IgD-negative memory B cell (primary cell): ENCODE results near the gene ADISSP. TPM values are rescaled to one million over a fixed set of nuclear protein-coding genes. Genes with fewer than 3 reads are reported as not detected.
"Not testable (repeated sequence)": the region's sequence is repeated elsewhere in the genome, so short reads cannot be mapped to it uniquely, and the experiment has no call there.

ENCODE experiments used
- H3K27ac Mint-ChIP-seq, 3 donors: one replicate each; pipeline ENCODE4 v1.8.0; 2020 to 2022; ENCODE audit warnings: mild to moderate bottlenecking in 3 of 3, mixed read lengths in 3 of 3, moderate library complexity in 1 of 3
- H3K27me3 Mint-ChIP-seq: one replicate; pipeline ENCODE4 v1.8.0; 2021; ENCODE audit warnings: mixed read lengths
- H3K36me3 Mint-ChIP-seq: one replicate; pipeline ENCODE4 v1.8.0; 2020; ENCODE audit warnings: mild to moderate bottlenecking, mixed read lengths
- H3K4me1 Mint-ChIP-seq, 3 donors: one replicate each; pipeline ENCODE4 v1.8.0; 2020 to 2022; ENCODE audit warnings: mixed read lengths in 3 of 3, mild to moderate bottlenecking in 1 of 3
- H3K4me3 Mint-ChIP-seq, 4 donors: one replicate each; pipeline ENCODE4 v1.8.0; 2020 to 2022; ENCODE audit warnings: mild to moderate bottlenecking in 4 of 4, mixed read lengths in 4 of 4, moderate library complexity in 3 of 4
- H3K9me3 Mint-ChIP-seq, 3 donors: one replicate each; pipeline ENCODE4 v1.8.0; 2020 to 2021; ENCODE audit warnings: mixed read lengths in 3 of 3, mild to moderate bottlenecking in 1 of 3
- polyA plus RNA-seq: library from polyadenylated mRNA; unstranded; fragments of 300-500 nt; fragmentation: Illumina TruSeq; gene quantifications from one replicate; pipeline ENCODE4 v1.2.3, GENCODE V29; 2021

ADISSP gene
- polyA plus RNA-seq, 1 donor from 2014 or later = 30.0 TPM

DNA sequence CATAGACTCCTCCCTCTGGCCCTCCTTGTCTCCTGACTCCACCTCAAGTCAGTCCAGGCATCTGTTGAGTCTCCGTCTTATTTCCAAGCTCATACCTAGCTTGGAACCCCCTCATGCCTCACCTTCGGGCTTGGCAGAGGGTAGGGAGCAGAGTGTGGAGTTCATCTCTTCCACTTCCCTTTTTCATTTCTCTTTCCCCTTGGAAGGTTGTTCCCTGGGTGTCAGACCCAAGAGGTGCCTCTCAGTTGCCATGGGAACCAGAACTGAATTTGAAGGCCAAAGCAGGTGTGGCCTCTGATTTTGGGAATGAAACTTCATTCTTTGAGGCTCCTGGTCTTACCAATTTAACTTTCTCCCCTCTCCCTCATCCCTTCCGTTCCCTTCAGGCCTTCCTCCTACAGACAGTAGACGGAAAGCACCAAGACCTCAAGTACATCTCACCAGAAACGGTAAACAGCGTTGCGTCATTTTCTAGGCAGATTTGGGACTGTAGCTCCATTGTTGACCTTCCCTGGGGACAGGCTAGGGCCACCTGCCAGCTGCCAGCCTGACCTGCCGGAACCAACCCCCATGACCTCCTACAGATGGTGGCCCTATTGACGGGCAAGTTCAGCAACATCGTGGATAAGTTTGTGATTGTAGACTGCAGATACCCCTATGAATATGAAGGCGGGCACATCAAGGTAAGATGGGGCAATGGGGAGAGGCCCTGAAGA, 35.1 kb upstream of the ADISSP start:
- Mint-ChIP-seq H3K4me3 (peak overlapping the region in 1 of 4 donors; percentile 33), H3K9me3 (no peaks in the 10 kb centered on the region), H3K27me3 (no peaks in the 10 kb centered on the region), H3K27ac (peak overlapping the region; percentile 31 to 85 (median 71)), H3K36me3 (peaks cover 4% of the 10 kb centered on the region), H3K4me1 (peaks cover 36 to 39% (median 36%) of the 10 kb centered on the region in 3 donors)

DNA sequence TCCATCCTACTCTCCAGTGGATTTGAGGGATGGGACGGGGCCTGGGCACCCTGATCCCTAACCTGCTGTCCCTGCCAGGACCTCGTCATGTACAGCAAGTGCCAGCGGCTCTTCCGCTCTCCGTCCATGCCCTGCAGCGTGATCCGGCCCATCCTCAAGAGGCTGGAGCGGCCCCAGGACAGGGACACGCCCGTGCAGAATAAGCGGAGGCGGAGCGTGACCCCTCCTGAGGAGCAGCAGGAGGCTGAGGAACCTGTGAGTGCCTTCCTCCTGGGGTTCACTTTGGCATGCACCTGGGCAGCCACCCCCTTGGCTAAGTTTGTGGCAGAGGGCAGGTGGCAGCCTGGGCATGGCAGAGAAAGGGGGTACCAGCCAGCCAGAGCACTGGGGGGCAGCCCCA, 34.3 kb upstream of the ADISSP start:
- Mint-ChIP-seq H3K9me3 (no peaks in the 10 kb centered on the region), H3K4me3 (no peak overlapping the region), H3K27ac (no peak overlapping the region), H3K27me3 (no peaks in the 10 kb centered on the region), H3K36me3 (peaks cover 4% of the 10 kb centered on the region), H3K4me1 (peaks cover 34 to 46% (median 35%) of the 10 kb centered on the region in 3 donors)

DNA sequence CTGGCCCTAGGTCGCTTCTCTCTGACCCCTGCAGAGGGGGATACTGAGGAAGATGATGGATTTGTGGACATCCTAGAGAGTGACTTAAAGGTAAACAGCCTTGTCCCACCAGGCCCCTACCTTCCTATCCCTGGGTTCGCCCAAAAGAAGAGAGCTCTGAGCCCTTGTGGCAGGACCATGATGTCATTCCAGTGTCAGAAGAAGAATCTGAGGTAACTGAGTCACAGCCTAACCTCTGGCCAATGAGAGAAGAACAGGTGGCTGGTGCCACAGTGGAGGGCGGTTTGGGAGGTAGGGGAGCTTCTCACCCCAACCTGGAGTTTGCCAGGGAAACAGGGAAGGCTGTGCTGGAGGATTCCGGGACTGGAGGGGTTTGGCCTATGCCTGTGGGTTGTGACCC, 33.7 kb upstream of the ADISSP start:
- Mint-ChIP-seq H3K4me1 (peaks cover 34 to 47% (median 37%) of the 10 kb centered on the region in 3 donors), H3K27me3 (no peaks in the 10 kb centered on the region), H3K4me3 (no peak overlapping the region), H3K27ac (peak overlapping the region in 1 of 3 donors; percentile 98), H3K36me3 (peaks cover 4% of the 10 kb centered on the region), H3K9me3 (no peaks in the 10 kb centered on the region)

DNA sequence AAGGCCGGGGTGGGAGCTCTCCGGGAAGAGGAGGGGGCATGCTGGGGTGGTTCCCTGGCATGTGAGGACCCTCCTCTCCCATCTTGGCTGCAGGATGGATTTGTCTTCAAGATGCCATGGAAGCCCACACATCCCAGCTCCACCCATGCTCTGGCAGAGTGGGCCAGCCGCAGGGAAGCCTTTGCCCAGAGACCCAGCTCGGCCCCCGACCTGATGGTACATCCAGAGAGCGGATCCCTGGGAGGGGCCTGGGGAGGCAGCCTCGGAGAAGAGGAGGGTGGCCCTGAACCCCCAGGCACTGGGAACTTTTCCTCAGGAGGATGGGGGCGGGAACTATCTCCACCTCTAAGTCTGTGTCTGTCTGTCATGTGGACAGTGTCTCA, 33.3 kb upstream of the ADISSP start:
- H3K27me3 Mint-ChIP-seq = no peaks in the 10 kb centered on the region
- H3K27ac Mint-ChIP-seq = peak overlapping the region in 2 of 3 donors; percentile 95 to 98
- no peaks in the 10 kb centered on the region for H3K9me3 Mint-ChIP-seq
- H3K4me1 Mint-ChIP-seq = peaks cover 37 to 47% (median 37%) of the 10 kb centered on the region in 3 donors
- peaks cover 4% of the 10 kb centered on the region for H3K36me3 Mint-ChIP-seq
- H3K4me3 Mint-ChIP-seq = no peak overlapping the region

DNA sequence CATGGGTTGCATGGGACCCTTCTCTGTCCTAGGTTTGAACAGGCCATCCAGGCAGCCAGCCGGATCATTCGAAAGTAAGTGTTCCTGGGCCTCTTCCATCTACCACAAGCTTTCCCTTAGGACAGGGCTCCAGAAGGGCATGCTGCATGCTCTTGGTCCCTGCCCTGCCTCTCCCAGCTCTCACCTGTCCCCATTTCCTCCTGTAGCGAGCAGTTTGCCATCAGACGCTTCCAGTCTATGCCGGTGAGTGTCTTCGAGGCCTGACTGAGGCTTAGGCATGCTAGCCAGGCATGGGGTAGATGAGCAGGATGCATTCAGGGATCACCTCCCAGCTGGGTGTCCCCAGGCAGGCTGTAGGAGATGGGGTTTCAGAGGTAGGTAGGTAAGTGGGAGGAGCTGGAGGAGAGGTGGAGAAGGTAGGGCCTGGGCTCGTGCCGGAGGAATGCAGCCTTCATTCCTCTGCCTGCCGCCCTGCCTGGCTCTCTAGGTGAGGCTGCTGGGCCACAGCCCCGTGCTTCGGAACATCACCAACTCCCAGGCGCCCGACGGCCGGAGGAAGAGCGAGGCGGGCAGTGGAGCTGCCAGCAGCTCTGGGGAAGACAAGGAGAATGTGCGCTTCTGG, 32.8 kb upstream of the ADISSP start:
- Mint-ChIP-seq H3K27ac (peak overlapping the region; percentile 95 to 98 (median 98)), H3K36me3 (peaks cover 4% of the 10 kb centered on the region), H3K27me3 (no peaks in the 10 kb centered on the region), H3K9me3 (no peaks in the 10 kb centered on the region), H3K4me3 (peak overlapping the region in 3 of 4 donors; percentile 43 to 91 (median 87)), H3K4me1 (peaks cover 41 to 48% (median 42%) of the 10 kb centered on the region in 3 donors)

DNA sequence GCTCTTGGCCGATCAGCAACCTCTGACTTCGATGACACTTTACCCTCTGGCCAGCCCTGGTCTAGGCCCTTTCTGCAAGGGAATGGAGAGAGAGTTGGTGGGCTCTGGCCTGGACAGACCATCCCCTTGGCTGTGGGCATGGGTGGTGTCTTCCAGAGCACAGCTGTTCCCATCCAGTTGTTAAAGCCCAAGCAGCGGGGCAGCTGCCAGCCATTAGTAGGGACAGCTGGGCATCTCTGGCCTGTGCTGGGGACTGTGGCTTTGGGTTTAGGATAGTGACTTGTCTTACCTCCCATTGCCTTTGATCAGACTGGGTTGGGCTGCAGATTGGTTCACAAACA, 31.3 kb upstream of the ADISSP start:
- H3K36me3 Mint-ChIP-seq = peaks cover 2% of the 10 kb centered on the region
- peak overlapping the region; percentile 95 to 98 (median 98) for H3K27ac Mint-ChIP-seq
- H3K4me3 Mint-ChIP-seq = peak overlapping the region; percentile 63 to 91 (median 89)
- no peaks in the 10 kb centered on the region for H3K27me3 Mint-ChIP-seq
- no peaks in the 10 kb centered on the region for H3K9me3 Mint-ChIP-seq
- peaks cover 42 to 49% (median 43%) of the 10 kb centered on the region in 3 donors for H3K4me1 Mint-ChIP-seq

DNA sequence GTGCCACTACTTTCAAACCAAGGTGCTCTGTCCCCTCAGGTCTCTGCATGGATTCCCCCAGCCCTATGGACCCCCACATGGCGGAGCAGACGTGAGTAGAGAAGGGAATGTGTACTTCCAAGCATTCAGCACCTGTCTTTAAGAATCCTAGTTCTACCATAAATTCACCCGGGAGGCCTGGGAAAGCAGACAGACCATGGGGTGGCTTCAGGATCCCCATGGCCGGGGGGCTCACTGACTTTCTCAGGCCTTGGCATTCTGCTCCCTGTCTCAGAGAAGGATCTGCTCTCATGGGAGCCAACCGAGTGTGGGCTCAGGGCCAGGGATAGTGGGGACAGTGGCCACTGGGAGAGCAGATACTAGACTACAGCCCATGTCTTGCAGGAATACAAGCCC, 30.8 kb upstream of the ADISSP start:
- Mint-ChIP-seq H3K36me3 (peaks cover 2% of the 10 kb centered on the region), H3K27me3 (no peaks in the 10 kb centered on the region), H3K9me3 (no peaks in the 10 kb centered on the region), H3K4me1 (peaks cover 40 to 48% (median 43%) of the 10 kb centered on the region in 3 donors), H3K27ac (peak overlapping the region; percentile 85 to 98 (median 98)), H3K4me3 (peak overlapping the region; percentile 76 to 91 (median 89))

DNA sequence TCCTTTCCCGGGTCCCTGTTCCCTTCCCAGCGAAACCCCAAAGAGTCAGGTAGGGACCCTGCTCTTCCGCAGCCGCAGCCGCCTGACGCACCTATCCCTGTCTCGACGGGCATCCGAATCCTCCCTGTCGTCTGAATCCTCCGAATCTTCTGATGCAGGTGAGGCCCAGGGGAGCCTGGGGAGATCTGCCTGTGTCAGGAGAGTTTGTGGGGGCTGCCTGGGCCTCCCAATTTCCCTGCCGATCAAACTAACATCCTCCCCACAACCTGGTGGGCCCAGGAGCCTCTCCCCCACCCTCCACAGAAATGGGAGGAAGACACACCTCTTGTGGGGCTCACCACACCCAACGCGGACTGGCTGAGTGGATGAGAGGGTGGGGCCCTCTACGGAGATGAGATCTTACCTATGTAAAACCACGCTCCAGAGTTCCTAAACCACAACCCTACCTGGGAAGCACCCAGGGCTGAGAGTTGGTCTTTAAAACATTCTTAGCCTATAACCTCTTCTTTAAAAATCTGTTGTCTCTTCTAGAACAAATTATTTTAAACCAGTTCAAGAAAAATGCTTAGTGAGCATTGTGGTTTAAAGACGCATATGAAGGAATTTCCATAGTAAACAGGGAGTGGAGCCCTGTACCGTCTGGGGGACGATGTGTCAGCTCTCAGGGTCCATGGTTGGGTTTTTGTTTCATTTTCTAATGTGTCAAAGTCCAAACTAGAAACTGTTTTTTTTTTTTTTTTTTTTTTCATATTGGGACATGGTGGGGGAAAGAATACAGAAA, 30.2 kb upstream of the ADISSP start:
- Mint-ChIP-seq H3K9me3 (no peaks in the 10 kb centered on the region), H3K4me3 (peak overlapping the region; percentile 76 to 91 (median 89)), H3K27me3 (no peaks in the 10 kb centered on the region), H3K36me3 (peaks cover 2% of the 10 kb centered on the region), H3K27ac (peak overlapping the region; percentile 85 to 98 (median 98)), H3K4me1 (peaks cover 38 to 46% (median 41%) of the 10 kb centered on the region in 3 donors)

DNA sequence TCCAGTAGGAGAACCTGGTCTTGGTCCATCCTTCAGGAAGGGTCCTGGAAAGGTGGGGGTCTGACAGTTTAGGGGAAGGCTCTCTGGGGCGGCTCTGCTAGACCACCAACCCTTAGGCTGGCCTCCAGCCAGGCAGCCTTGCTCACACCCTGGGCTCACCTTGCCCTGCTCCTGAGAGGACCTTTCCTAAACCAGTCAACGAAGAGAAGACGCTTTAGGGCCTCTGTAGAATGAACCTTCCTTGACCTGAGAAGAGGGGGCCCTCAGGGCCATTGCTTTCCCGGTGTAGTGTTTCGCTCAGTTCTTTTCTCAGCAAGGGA, 29.6 kb upstream of the ADISSP start:
- H3K4me1 Mint-ChIP-seq = peaks cover 36 to 42% (median 38%) of the 10 kb centered on the region in 3 donors
- H3K27me3 Mint-ChIP-seq = no peaks in the 10 kb centered on the region
- peak overlapping the region; percentile 76 to 91 (median 89) for H3K4me3 Mint-ChIP-seq
- no peaks in the 10 kb centered on the region for H3K9me3 Mint-ChIP-seq
- H3K36me3 Mint-ChIP-seq = no peaks in the 10 kb centered on the region
- peak overlapping the region in 1 of 3 donors; percentile 98 for H3K27ac Mint-ChIP-seq

DNA sequence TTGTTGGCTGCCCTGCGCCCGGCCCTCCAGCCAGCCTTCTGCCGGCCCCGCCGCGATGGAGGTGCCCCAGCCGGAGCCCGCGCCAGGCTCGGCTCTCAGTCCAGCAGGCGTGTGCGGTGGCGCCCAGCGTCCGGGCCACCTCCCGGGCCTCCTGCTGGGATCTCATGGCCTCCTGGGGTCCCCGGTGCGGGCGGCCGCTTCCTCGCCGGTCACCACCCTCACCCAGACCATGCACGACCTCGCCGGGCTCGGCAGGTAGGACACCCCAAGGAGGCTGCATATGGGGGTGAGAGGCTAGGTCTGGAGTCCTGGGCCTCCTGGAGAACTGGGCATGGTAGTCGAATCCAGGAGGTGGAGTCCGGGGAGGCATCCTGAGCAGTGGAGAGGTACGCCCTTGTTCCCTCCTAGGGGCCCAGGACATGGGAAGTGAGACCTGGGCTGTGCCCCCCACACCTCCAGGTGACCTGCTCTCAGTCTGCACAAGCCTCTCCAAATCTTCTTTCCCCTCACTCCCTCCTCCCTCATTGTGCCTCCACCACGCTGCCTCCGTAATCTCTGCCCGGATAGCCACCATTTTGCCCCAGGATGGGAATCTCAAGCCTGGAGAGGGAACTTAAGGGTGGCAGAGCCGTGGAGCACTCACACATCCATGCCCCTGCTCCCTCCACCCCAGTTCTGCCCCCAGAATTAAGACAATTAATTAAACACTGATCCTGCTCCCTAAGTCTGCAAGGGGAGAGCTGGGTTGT, 29.1 kb upstream of the ADISSP start:
- Mint-ChIP-seq H3K27me3 (no peaks in the 10 kb centered on the region), H3K27ac (peak overlapping the region in 2 of 3 donors; percentile 13 to 99), H3K9me3 (no peaks in the 10 kb centered on the region), H3K36me3 (no peaks in the 10 kb centered on the region), H3K4me3 (peak overlapping the region; percentile 76 to 98 (median 91)), H3K4me1 (peaks cover 36 to 42% (median 38%) of the 10 kb centered on the region in 3 donors)

DNA sequence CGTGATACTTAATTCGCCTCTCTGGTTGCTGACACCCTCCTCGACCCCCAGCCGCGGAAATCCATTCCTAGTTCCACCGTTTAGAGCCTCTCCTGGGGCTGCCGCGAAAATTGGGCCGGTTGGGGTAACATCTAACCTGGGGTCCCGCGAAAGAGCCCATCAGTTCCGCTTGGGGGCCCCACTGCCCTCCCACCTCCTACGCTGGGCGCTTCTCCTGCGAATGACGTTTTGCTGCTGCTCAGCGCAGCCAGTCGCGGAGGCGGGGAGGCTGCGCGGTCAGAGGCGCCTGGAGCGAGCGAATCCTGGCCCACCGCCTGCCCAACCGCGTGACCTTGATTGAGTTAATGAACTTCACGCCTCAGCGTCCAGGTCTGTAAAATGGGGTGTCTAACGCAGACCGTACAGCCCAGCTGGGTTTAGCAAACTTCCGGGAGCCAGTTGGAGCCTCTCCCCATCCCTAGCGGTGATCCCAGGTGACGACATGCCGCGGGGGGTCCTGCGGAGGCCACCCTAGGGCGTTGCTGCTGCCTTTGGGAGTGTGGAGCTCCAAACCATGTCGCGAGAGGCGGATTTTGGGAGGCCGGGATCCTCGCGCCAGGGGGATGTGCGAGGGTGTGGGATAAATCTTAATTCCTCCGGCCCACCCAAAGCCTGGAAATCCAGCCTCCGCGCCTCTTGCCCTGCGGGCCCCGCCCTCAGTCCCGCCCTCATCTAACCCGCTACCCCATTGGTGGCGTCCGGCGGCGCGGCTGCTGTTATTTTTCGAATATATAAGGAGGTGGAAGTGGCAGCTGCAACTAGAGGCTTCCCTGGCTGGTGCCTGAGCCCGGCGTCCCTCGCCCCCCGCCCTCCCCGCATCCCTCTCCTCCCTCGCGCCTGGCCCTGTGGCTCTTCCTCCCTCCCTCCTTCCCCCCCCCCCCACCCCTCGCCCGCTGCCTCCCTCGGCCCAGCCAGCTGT, 28.2 kb upstream of the ADISSP start, which contains the start of gene CDC25B:
CDC25B (plus strand) TSS at position 800 of the 958 bp plus-strand sequence. CDS start 222 bp downstream, outside the sequence.
- no peaks in the 10 kb centered on the region for H3K27me3 Mint-ChIP-seq
- H3K4me3 Mint-ChIP-seq = peak within 1 kb of the TSS; percentile 90 to 98 (median 96)
- peaks cover 35 to 42% (median 36%) of the 10 kb centered on the region in 3 donors for H3K4me1 Mint-ChIP-seq
- H3K27ac Mint-ChIP-seq = peak within 1 kb of the TSS; percentile 94 to 99 (median 97)
- no peaks in the 10 kb centered on the region for H3K36me3 Mint-ChIP-seq
- no peaks in the 10 kb centered on the region for H3K9me3 Mint-ChIP-seq

DNA sequence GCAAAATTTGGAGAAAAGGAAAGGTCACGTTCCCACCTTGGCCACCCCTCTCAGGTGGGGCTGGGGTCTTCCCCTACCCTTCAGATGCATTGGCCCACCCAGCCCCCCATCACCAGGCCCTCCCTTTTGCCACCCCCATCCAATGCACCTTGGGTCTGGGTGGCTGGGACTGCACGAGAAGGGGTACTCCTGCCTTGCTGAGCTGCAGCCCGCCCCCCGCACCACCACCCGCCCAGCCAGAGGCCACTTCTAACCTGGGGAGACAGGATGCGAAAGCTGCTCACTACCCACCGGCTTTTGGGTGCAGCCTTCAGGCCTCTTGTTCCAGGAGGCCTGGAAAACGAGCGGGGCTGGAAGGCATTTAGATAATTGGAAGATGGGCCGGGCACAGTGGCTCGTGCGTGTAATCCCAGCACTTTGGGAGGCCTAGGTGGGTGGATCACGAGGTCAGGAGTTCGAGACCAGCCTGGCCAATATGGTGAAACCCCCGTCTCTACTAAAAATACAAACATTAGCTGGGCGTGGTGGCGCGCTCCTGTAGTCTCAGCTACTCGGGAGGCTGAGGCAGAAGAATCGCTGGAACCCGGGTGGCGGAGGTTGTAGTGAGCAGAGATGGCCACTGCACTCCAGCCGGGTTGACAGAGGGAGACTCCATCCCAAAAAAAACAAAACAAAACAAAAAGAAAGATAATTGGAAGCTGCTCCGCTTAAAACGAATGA, 27.3 kb upstream of the ADISSP start:
- Mint-ChIP-seq H3K4me3 (peak overlapping the region; percentile 90 to 98 (median 96)), H3K4me1 (peaks cover 29 to 34% (median 33%) of the 10 kb centered on the region in 3 donors), H3K9me3 (no peaks in the 10 kb centered on the region)

DNA sequence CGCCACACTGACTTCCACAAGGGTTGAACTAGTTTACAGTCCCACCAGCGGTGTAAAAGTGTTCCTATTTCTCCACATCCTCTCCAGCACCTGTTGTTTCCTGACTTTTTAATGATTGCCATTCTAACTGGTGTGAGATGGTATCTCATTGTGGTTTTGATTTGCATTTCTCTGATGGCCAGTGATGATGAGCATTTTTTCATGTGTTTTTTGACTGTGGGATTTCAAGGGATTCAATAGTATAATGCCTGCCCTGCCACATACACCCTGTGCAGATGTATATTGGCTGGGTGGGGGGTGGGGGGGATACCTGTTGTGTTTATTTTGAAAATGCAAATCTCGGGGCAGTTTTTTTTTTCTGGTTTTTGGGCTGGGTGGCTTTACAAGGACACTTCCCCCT, 26.6 kb upstream of the ADISSP start:
- Mint-ChIP-seq H3K27ac (peak overlapping the region in 1 of 3 donors; percentile 43), H3K4me3 (peak overlapping the region in 2 of 4 donors; percentile 44 to 98), H3K4me1 (peaks cover 24 to 27% (median 26%) of the 10 kb centered on the region in 3 donors)
- not testable (repeated sequence) for H3K9me3 Mint-ChIP-seq, H3K27me3 Mint-ChIP-seq, H3K36me3 Mint-ChIP-seq

More for the DNA sequence above, 27.3 kb upstream of the ADISSP start:
- H3K27ac Mint-ChIP-seq = peak overlapping the region; percentile 94 to 99 (median 97)
- no peaks in the 10 kb centered on the region for H3K27me3 Mint-ChIP-seq
- H3K36me3 Mint-ChIP-seq = no peaks in the 10 kb centered on the region
